WTC11 (cell line): Measurements from ENCODE around the gene NANOS1. TPM values are rescaled to one million over a fixed set of nuclear protein-coding genes. Genes with fewer than 3 reads are reported as not detected.

Experiments used
- ATAC-seq: fragments of 200-7000 bp; cut with Tn5 transposase; 2 replicates; pipeline ENCODE4 v1.10.0; 2021; ENCODE audit warnings: mild to moderate bottlenecking, moderate library complexity
- CTCF ChIA-PET: fragments of 300-600 bp; sonication (Branson Sonifier 250); formaldehyde crosslinking; loops from one replicate; lab custom pipeline; 2021; ENCODE audit warnings: antibody characterized with exemption; lab: Charles Lee
- POLR2A ChIA-PET: fragments of 350-600 bp; sonication (Branson Sonifier 250); formaldehyde crosslinking; loops from one replicate; lab custom pipeline; 2021; ENCODE audit warnings: antibody characterized with exemption; lab: Charles Lee
- DNase-seq: peaks from one replicate; pipeline ENCODE4 v3.0.0; 2021; ENCODE audit warnings: low spot score
- H3K27ac Mint-ChIP-seq: 2 replicates; pipeline ENCODE4 v1.8.0; 2021; ENCODE audit warnings: mixed read lengths
- H3K27me3 Mint-ChIP-seq: 2 replicates; pipeline ENCODE4 v1.8.0; 2021; ENCODE audit warnings: low read depth, mild to moderate bottlenecking, moderate library complexity, mixed read lengths
- H3K36me3 Mint-ChIP-seq: 2 replicates; pipeline ENCODE4 v1.8.0; 2021; ENCODE audit warnings: mixed read lengths
- H3K4me1 Mint-ChIP-seq: 2 replicates; pipeline ENCODE4 v1.8.0; 2022; ENCODE audit warnings: mixed read lengths
- H3K4me3 Mint-ChIP-seq: 2 replicates; pipeline ENCODE4 v1.8.0; 2021; ENCODE audit warnings: mild to moderate bottlenecking, moderate library complexity, mixed read lengths
- H3K9me3 Mint-ChIP-seq: 2 replicates; pipeline ENCODE4 v1.8.0; 2021; ENCODE audit warnings: mixed read lengths
- CREM ChIP-seq: sonication (generic); formaldehyde crosslinking; IDR thresholded peaks from 2 replicates; pipeline ENCODE4 v1.8.1; 2022; ENCODE audit warnings: mild to moderate bottlenecking, missing genetic modification reagents, moderate library complexity
- ELF4 ChIP-seq: sonication (generic); formaldehyde crosslinking; IDR thresholded peaks from 2 replicates; pipeline ENCODE4 v1.8.1; 2022; ENCODE audit warnings: low read depth, mild to moderate bottlenecking, moderate library complexity, missing genetic modification reagents
- GRHL2 ChIP-seq: fragments of 250-450 bp; sonication (Bioruptor Pico); IDR thresholded peaks from 2 replicates; pipeline ENCODE4 v1.8.0; 2022; ENCODE audit warnings: mild to moderate bottlenecking, moderate library complexity; ENCODE audit not compliant: insufficient replicate concordance, severe bottlenecking
- NFATC4 ChIP-seq: fragments of 250-450 bp; sonication (Bioruptor Pico); IDR thresholded peaks from 2 replicates; pipeline ENCODE4 v1.9.0; 2021; ENCODE audit warnings: mild to moderate bottlenecking
- NR1H2 ChIP-seq: sonication (generic); formaldehyde crosslinking; IDR thresholded peaks from 2 replicates; pipeline ENCODE4 v1.9.0; 2021; ENCODE audit warnings: mild to moderate bottlenecking, moderate library complexity, missing genetic modification reagents
- RORB ChIP-seq: fragments of 250-450 bp; sonication (Bioruptor Pico); IDR thresholded peaks from 2 replicates; pipeline ENCODE4 v1.9.0; 2021; ENCODE audit warnings: mild to moderate bottlenecking
- SP1 ChIP-seq: sonication (generic); formaldehyde crosslinking; conservative IDR thresholded peaks from 2 replicates; pipeline ENCODE4 v1.8.1; 2022; ENCODE audit warnings: missing genetic modification reagents
- ZNF138 ChIP-seq: sonication (generic); formaldehyde crosslinking; conservative IDR thresholded peaks from 2 replicates; pipeline ENCODE4 v1.8.1; 2022; ENCODE audit warnings: mild to moderate bottlenecking, moderate library complexity, missing genetic modification reagents
- ZNF232 ChIP-seq: sonication (generic); formaldehyde crosslinking; IDR thresholded peaks from 2 replicates; pipeline ENCODE4 v1.8.0; 2022; ENCODE audit warnings: mild to moderate bottlenecking, missing genetic modification reagents
- ZNF423 ChIP-seq: fragments of 250-450 bp; sonication (Bioruptor Pico); IDR thresholded peaks from 2 replicates; pipeline ENCODE4 v2.1.2; 2022; ENCODE audit warnings: mild to moderate bottlenecking, moderate library complexity
- ZNF512 ChIP-seq: sonication (generic); formaldehyde crosslinking; IDR thresholded peaks from 2 replicates; pipeline ENCODE4 v1.8.1; 2022; ENCODE audit warnings: missing genetic modification reagents, borderline replicate concordance
- ZSCAN18 ChIP-seq: fragments of 250-450 bp; sonication (Bioruptor Pico); IDR thresholded peaks from 2 replicates; pipeline ENCODE4 v2.1.2; 2022; ENCODE audit warnings: mild to moderate bottlenecking, moderate library complexity
- total RNA-seq: library from RNA; stranded (reverse); gene quantifications from 3 replicates; pipeline ENCODE4 v1.2.3, GENCODE V29; 2021
- TF ChIP-seq, protein P1 (sequence below): sonication (generic); formaldehyde crosslinking; IDR thresholded peaks from 2 replicates; pipeline ENCODE4 v1.8.1; 2023; ENCODE audit warnings: mild to moderate bottlenecking, missing genetic modification reagents, borderline replicate concordance
- TF ChIP-seq, protein P2 (sequence below): fragments of 250-450 bp; sonication (Bioruptor Pico); IDR thresholded peaks from 2 replicates; pipeline ENCODE4 v1.9.0; 2021; ENCODE audit warnings: mild to moderate bottlenecking
- TF ChIP-seq, protein P3 (sequence below): fragments of 250-450 bp; sonication (Bioruptor Pico); IDR thresholded peaks from 2 replicates; pipeline ENCODE4 v1.9.0; 2021; ENCODE audit warnings: mild to moderate bottlenecking, borderline replicate concordance
- TF ChIP-seq, protein P4 (sequence below): fragments of 200-600 bp; IDR thresholded peaks from 2 replicates; pipeline ENCODE4 v1.8.0; 2022; ENCODE audit warnings: antibody characterized with exemption

The NANOS1 gene
- total RNA-seq, 1 experiment from 2014 or later, result 2.9 TPM

GRCh38 chr10:119020627-119020946 lies 8.9 kb upstream of the NANOS1 start:
- POLR2A ChIA-PET, result no interaction called here
- ATAC-seq, result no peak

More at GRCh38 chr10:119020627-119020946, 8.9 kb upstream of the NANOS1 start:
- no peaks in the 10 kb centered on the region for H3K36me3 Mint-ChIP-seq
- H3K27ac Mint-ChIP-seq, result no peak overlapping the region
- CTCF ChIA-PET, result no interaction called here
- H3K27me3 Mint-ChIP-seq, result no peaks in the 10 kb centered on the region
- 0 out of 2 replicates have a peak, but pooled peaks cover 5% of the 10 kb centered on the region for H3K9me3 Mint-ChIP-seq
- no peak for DNase-seq
- peaks cover 17% of the 10 kb centered on the region for H3K4me1 Mint-ChIP-seq
- no peak for TF ChIP-seq RORB (CRISPR knock-in tag)
- TF ChIP-seq SP1 (CRISPR knock-in tag), result no peak
- TF ChIP-seq, protein P1, sequence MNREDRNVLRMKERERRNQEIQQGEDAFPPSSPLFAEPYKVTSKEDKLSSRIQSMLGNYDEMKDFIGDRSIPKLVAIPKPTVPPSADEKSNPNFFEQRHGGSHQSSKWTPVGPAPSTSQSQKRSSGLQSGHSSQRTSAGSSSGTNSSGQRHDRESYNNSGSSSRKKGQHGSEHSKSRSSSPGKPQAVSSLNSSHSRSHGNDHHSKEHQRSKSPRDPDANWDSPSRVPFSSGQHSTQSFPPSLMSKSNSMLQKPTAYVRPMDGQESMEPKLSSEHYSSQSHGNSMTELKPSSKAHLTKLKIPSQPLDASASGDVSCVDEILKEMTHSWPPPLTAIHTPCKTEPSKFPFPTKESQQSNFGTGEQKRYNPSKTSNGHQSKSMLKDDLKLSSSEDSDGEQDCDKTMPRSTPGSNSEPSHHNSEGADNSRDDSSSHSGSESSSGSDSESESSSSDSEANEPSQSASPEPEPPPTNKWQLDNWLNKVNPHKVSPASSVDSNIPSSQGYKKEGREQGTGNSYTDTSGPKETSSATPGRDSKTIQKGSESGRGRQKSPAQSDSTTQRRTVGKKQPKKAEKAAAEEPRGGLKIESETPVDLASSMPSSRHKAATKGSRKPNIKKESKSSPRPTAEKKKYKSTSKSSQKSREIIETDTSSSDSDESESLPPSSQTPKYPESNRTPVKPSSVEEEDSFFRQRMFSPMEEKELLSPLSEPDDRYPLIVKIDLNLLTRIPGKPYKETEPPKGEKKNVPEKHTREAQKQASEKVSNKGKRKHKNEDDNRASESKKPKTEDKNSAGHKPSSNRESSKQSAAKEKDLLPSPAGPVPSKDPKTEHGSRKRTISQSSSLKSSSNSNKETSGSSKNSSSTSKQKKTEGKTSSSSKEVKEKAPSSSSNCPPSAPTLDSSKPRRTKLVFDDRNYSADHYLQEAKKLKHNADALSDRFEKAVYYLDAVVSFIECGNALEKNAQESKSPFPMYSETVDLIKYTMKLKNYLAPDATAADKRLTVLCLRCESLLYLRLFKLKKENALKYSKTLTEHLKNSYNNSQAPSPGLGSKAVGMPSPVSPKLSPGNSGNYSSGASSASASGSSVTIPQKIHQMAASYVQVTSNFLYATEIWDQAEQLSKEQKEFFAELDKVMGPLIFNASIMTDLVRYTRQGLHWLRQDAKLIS (CRISPR knock-in tag), result no peak
- no peak for TF ChIP-seq CREM (CRISPR knock-in tag)
- no peak for TF ChIP-seq NFATC4
- TF ChIP-seq ELF4 (CRISPR knock-in tag), result no peak
- no peak for TF ChIP-seq ZNF138 (CRISPR knock-in tag)
- TF ChIP-seq, protein P2, sequence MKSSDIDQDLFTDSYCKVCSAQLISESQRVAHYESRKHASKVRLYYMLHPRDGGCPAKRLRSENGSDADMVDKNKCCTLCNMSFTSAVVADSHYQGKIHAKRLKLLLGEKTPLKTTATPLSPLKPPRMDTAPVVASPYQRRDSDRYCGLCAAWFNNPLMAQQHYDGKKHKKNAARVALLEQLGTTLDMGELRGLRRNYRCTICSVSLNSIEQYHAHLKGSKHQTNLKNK (CRISPR knock-in tag), result no peak
- TF ChIP-seq, protein P3, sequence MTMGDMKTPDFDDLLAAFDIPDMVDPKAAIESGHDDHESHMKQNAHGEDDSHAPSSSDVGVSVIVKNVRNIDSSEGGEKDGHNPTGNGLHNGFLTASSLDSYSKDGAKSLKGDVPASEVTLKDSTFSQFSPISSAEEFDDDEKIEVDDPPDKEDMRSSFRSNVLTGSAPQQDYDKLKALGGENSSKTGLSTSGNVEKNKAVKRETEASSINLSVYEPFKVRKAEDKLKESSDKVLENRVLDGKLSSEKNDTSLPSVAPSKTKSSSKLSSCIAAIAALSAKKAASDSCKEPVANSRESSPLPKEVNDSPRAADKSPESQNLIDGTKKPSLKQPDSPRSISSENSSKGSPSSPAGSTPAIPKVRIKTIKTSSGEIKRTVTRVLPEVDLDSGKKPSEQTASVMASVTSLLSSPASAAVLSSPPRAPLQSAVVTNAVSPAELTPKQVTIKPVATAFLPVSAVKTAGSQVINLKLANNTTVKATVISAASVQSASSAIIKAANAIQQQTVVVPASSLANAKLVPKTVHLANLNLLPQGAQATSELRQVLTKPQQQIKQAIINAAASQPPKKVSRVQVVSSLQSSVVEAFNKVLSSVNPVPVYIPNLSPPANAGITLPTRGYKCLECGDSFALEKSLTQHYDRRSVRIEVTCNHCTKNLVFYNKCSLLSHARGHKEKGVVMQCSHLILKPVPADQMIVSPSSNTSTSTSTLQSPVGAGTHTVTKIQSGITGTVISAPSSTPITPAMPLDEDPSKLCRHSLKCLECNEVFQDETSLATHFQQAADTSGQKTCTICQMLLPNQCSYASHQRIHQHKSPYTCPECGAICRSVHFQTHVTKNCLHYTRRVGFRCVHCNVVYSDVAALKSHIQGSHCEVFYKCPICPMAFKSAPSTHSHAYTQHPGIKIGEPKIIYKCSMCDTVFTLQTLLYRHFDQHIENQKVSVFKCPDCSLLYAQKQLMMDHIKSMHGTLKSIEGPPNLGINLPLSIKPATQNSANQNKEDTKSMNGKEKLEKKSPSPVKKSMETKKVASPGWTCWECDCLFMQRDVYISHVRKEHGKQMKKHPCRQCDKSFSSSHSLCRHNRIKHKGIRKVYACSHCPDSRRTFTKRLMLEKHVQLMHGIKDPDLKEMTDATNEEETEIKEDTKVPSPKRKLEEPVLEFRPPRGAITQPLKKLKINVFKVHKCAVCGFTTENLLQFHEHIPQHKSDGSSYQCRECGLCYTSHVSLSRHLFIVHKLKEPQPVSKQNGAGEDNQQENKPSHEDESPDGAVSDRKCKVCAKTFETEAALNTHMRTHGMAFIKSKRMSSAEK (CRISPR knock-in tag), result no peak
- TF ChIP-seq ZSCAN18 (CRISPR knock-in tag), result no peak
- no peak for TF ChIP-seq NR1H2
- no peak for TF ChIP-seq GRHL2 (CRISPR knock-in tag)
- TF ChIP-seq ZNF512 (CRISPR knock-in tag), result no peak
- TF ChIP-seq ZNF423 (CRISPR knock-in tag), result no peak
- TF ChIP-seq, protein P4, sequence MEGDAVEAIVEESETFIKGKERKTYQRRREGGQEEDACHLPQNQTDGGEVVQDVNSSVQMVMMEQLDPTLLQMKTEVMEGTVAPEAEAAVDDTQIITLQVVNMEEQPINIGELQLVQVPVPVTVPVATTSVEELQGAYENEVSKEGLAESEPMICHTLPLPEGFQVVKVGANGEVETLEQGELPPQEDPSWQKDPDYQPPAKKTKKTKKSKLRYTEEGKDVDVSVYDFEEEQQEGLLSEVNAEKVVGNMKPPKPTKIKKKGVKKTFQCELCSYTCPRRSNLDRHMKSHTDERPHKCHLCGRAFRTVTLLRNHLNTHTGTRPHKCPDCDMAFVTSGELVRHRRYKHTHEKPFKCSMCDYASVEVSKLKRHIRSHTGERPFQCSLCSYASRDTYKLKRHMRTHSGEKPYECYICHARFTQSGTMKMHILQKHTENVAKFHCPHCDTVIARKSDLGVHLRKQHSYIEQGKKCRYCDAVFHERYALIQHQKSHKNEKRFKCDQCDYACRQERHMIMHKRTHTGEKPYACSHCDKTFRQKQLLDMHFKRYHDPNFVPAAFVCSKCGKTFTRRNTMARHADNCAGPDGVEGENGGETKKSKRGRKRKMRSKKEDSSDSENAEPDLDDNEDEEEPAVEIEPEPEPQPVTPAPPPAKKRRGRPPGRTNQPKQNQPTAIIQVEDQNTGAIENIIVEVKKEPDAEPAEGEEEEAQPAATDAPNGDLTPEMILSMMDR, result no peak
- TF ChIP-seq ZNF232, result no peak
- H3K4me3 Mint-ChIP-seq, result no peak overlapping the region
